ENCODE measurements around the gene MCL1. TPM values are rescaled to one million over a fixed set of nuclear protein-coding genes. Genes with fewer than 3 reads are reported as not detected.

The MCL1 gene
- total RNA-seq, 1 experiment from 2014 or later, result 163 TPM

DNA sequence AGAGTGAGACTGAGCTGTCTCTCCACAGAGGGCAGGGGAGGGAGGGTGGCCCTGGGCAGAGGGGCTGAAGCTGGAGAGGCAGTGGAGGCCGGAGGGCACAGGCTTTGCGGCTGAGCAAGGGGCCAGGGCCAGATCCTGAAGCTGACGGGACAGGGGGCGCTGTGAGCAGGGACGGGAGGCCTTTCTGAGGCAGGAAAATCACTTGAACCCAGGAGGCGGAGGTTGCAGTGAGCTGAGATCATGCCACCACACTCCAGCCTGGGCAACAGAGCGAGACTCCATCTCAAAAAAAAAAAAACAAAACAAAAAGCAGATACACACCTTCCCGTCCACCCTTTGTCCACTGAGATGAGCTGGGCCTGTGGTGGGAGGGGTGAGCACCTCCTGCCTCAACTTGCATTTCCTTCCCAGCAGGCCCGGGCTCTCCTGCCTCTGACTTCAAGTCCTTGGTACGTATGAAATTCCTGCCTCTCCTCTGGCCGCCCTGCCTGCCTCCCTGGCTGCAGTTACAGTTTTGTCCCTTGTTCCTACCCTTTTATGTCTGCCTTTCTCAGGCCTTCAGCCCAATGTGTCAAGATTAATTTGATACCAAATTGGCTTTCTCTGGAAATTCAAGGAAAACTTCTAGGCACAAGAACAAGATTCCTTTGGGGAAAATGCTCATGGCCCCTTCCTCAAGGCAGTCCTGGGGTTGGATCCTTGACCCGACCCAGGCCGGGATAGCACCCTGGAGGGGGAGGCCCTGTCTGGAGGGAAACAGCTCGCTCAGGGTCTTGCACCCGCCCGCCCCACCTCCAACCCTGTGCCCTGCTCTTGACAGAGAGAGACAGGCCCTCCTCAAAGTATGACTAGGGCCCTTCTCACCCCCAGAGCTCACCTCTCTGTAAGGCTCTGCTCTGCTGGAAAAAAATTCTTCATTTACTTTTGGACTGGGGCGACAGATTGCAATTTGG is 41.4 kb downstream of the MCL1 start:
- no TSS peak for BruUV-seq (replicated peaks)
- H3K4me1 ChIP-seq (ENCODE audit: insufficient read depth, low read length, poor library complexity, severe bottlenecking), result no peaks in the 10 kb centered on the region
- intact Hi-C loops (cut with micrococcal nuclease; ENCODE audit: unreplicated experiment), result no loop called here
- no peak for TF ChIP-seq EZH2 (IDR thresholded peaks at IDR 0.05; ENCODE audit: borderline replicate concordance, low read depth, low read length, poor library complexity, severe bottlenecking)
- TF ChIP-seq, protein P1, sequence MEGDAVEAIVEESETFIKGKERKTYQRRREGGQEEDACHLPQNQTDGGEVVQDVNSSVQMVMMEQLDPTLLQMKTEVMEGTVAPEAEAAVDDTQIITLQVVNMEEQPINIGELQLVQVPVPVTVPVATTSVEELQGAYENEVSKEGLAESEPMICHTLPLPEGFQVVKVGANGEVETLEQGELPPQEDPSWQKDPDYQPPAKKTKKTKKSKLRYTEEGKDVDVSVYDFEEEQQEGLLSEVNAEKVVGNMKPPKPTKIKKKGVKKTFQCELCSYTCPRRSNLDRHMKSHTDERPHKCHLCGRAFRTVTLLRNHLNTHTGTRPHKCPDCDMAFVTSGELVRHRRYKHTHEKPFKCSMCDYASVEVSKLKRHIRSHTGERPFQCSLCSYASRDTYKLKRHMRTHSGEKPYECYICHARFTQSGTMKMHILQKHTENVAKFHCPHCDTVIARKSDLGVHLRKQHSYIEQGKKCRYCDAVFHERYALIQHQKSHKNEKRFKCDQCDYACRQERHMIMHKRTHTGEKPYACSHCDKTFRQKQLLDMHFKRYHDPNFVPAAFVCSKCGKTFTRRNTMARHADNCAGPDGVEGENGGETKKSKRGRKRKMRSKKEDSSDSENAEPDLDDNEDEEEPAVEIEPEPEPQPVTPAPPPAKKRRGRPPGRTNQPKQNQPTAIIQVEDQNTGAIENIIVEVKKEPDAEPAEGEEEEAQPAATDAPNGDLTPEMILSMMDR (conservative IDR thresholded peaks at IDR 0.05; ENCODE audit: low read depth, low read length), result no peak
- H3K4me3 ChIP-seq (ENCODE audit: low read depth, low read length, poor library complexity, severe bottlenecking), result no peak overlapping the region
- no peaks in the 10 kb centered on the region for H3K27me3 ChIP-seq (replicated peaks; ENCODE audit: insufficient read depth, low read depth, low read length, poor library complexity)
- ChIA-PET POLR2A (ENCODE audit: low non-redundant PET) (interaction anchor here (0.6 to 1.2 kb wide), 2 partner anchors 9 to 33 kb away, joined by 3 to 5 read pairs; no protein-coding TSS in a partner anchor), CTCF (no interaction called here)
- no peaks in the 10 kb centered on the region for H3K36me3 ChIP-seq (ENCODE audit: insufficient read depth, low read length, poor library complexity, severe bottlenecking)
- DNase-seq (ENCODE audit: low spot score), result no peak
- H3K9me3 ChIP-seq (ENCODE audit: low read depth, low read length, poor library complexity, severe bottlenecking), result no peaks in the 10 kb centered on the region
- H3K27ac ChIP-seq (ENCODE audit: low read depth, low read length, poor library complexity, severe bottlenecking), result no peak overlapping the region

DNA sequence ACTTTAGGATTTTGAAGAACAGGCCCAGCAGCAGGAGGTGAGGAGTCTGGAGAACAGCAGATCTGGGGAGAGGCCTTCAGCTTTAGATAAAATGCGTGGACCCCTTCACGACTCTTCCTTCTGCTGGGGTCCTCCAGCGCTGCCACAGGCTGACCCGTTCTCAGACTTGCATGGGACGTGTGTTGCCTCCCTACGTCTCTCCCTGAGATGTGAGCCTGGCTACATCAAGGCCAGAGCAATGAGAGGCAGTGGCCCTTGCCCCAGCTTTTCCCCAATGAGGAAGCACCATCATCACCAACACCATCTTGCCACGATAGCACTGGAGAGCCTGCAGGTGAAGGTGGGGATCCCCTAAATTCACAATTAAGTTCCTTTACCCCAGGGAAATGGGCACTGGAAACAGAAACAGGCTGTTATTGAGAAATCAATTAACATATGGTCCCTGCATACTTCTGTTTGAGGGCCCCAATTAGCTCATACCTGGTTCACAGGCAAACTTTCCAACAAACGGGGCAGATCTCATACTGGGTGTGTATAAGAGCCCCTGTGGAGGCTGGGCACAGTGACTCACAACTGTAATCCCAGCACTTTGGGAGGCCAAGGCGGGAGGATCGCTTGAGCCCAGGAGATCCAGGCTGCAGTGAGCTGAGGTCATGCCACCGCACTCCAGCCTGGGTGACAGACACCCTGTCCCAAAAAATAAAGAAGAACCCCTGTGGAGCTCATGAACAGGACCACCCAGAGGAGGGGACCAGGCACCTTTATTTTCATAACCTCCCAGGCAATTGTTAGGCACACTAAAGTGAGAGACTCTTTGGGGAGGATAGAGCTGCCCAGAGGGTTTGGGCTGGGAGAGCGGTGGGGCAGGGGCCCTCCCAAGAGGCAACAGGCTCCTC is 42.3 kb downstream of the MCL1 start:
- CTCF ChIA-PET, result interaction anchor here (1.0 kb wide), 1 partner anchor 24 kb away, joined by 3 read pairs; no protein-coding TSS in a partner anchor
- Histone ChIP-seq H3K4me3 (ENCODE audit: low read depth, low read length, poor library complexity, severe bottlenecking) (no peak overlapping the region), H3K27me3 (replicated peaks; ENCODE audit: insufficient read depth, low read depth, low read length, poor library complexity) (no peaks in the 10 kb centered on the region), H3K4me1 (ENCODE audit: insufficient read depth, low read length, poor library complexity, severe bottlenecking) (no peaks in the 10 kb centered on the region), H3K9me3 (ENCODE audit: low read depth, low read length, poor library complexity, severe bottlenecking) (no peaks in the 10 kb centered on the region), H3K27ac (ENCODE audit: low read depth, low read length, poor library complexity, severe bottlenecking) (no peak overlapping the region), H3K36me3 (ENCODE audit: insufficient read depth, low read length, poor library complexity, severe bottlenecking) (no peaks in the 10 kb centered on the region)
- no peak for DNase-seq (ENCODE audit: low spot score)
- intact Hi-C loops (cut with micrococcal nuclease; ENCODE audit: unreplicated experiment), result no loop called here
- no TSS peak for BruUV-seq (replicated peaks)
- TF ChIP-seq EZH2 (IDR thresholded peaks at IDR 0.05; ENCODE audit: borderline replicate concordance, low read depth, low read length, poor library complexity, severe bottlenecking), result no peak
- TF ChIP-seq, protein P1 (conservative IDR thresholded peaks at IDR 0.05; ENCODE audit: low read depth, low read length), result no peak
- POLR2A ChIA-PET (ENCODE audit: low non-redundant PET), result interaction anchor here (0.6 to 1.2 kb wide), 2 partner anchors 9 to 34 kb away, joined by 3 to 5 read pairs; no protein-coding TSS in a partner anchor

DNA sequence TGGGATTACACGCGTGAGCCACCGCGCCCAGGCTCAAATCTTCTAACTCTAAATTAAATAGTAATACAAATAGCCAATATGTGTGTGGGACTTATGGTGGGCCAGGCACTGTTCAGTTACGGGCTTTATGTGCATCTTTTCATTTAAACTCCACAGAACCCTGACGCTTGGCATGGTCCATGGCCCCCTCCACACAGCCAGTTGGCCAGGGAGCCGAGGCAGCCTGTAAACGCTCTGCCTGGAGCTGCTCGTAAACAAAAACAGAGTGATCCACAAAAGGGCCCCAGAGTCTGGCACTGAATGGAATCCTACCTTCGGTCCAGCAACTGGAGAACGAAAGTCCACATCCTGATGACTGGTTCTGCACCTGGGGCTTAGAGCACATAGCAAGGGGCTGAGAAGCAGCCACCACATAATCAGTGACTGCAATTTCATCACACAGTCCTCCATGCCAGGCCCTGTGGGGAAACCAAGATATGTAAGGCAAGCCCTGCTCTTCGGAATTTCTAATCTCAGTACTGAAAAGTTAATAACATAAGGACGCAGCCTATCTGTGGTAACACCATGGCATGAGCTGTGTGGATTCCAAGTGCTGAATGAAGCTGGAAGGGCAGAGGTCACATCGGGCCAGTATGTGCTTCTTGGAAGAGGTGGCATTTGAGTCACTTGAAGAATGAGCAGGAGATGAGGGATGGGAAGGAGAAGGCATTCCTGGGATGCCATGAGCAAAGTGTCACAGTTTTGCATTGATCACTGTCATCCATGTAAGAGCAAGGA is 43.7 kb downstream of the MCL1 start:
- intact Hi-C loops (cut with micrococcal nuclease; ENCODE audit: unreplicated experiment), result no loop called here
- Histone ChIP-seq H3K9me3 (ENCODE audit: low read depth, low read length, poor library complexity, severe bottlenecking) (no peaks in the 10 kb centered on the region), H3K27ac (ENCODE audit: low read depth, low read length, poor library complexity, severe bottlenecking) (no peak overlapping the region), H3K27me3 (replicated peaks; ENCODE audit: insufficient read depth, low read depth, low read length, poor library complexity) (no peaks in the 10 kb centered on the region), H3K4me3 (ENCODE audit: low read depth, low read length, poor library complexity, severe bottlenecking) (no peak overlapping the region), H3K36me3 (ENCODE audit: insufficient read depth, low read length, poor library complexity, severe bottlenecking) (no peaks in the 10 kb centered on the region), H3K4me1 (ENCODE audit: insufficient read depth, low read length, poor library complexity, severe bottlenecking) (no peaks in the 10 kb centered on the region)
- TF ChIP-seq EZH2 (IDR thresholded peaks at IDR 0.05; ENCODE audit: borderline replicate concordance, low read depth, low read length, poor library complexity, severe bottlenecking), result no peak
- TF ChIP-seq, protein P1 (conservative IDR thresholded peaks at IDR 0.05; ENCODE audit: low read depth, low read length), result no peak
- DNase-seq (ENCODE audit: low spot score), result no peak
- no TSS peak for BruUV-seq (replicated peaks)
- ChIA-PET POLR2A (ENCODE audit: low non-redundant PET) (no interaction called here), CTCF (interaction anchor here (1.0 kb wide), 1 partner anchor 25 kb away, joined by 3 read pairs; no protein-coding TSS in a partner anchor)

All from A673 (cell line).